Pancreas (tissue), 10 donors: ENCODE measurements around the gene CEP95. TPM values are rescaled to one million over a fixed set of nuclear protein-coding genes. Genes with fewer than 3 reads are reported as not detected.

ENCODE experiments used
- ATAC-seq, 4 donors: fragments of 200-7000 bp; cut with Tn5 transposase; one replicate each; pipeline versions ENCODE4 v1.8.0 to v1.9.1; 2020; ENCODE audit warnings: mild to moderate bottlenecking in 4 of 4, moderate library complexity in 4 of 4
- DNase-seq, 6 donors: peaks; one replicate each; pipeline ENCODE4 v3.0.0-alpha.2; 2020
- FAIRE-seq: peaks from 2 replicates; lab custom pipeline; 2012; peaks lifted over from hg19 to GRCh38; lab: Jason Lieb, UNC
- H3K27ac ChIP-seq, 4 donors: fragments of 200-600 bp; sonication (generic); 1 replicate in 3 of 4; 2 replicates in 1 of 4; pipeline versions ENCODE4 v1.5.0 to v1.8.0; 2020
- H3K27me3 ChIP-seq, 4 donors: fragments of 200-600 bp; one replicate each; pipeline ENCODE4 v1.8.0; 2021
- H3K36me3 ChIP-seq, 3 donors: fragments of 200-600 bp; sonication (generic) in 1 of 3; one replicate each; pipeline versions ENCODE4 v1.5.0 to v1.8.0; 2020 to 2021
- H3K4me1 ChIP-seq, 3 donors: fragments of 200-600 bp; one replicate each; pipeline ENCODE4 v1.8.0; 2021
- H3K4me3 ChIP-seq, 4 donors: fragments of 200-600 bp; sonication (generic) in 2 of 4; one replicate each; pipeline versions ENCODE4 v1.5.0 to v1.8.0; 2020 to 2021
- H3K9me3 ChIP-seq, 4 donors: fragments of 200-600 bp; one replicate each; pipeline ENCODE4 v1.8.0; 2021
- CTCF ChIP-seq, 4 donors: fragments of 200-600 bp; sonication (generic) in 3 of 4; IDR thresholded peaks; one replicate each; pipeline versions ENCODE4 v1.5.0 to v1.8.0; 2021; ENCODE audit warnings: antibody characterized with exemption in 4 of 4
- WGBS, 2 donors: extraction: QIAGEN DNeasy Blood & Tissue Kit; methylation state at CpG; one replicate each; pipeline ENCODE4 v1.1.7; 2013; 5-methylcytosine and 5-hydroxymethylcytosine counted together
- intact Hi-C, 3 donors: fragments of 100-400 bp; cut with DNase I; formaldehyde crosslinking; loops; one replicate each; pipeline versions ENCODE4 v1.11.1 to v1.14.2; 2022
- polyA plus RNA-seq, 2 donors: library from polyadenylated mRNA; stranded (reverse); fragments of 200-250 nt; gene quantifications; one replicate each; pipeline ENCODE4 v1.2.3, GENCODE V29; 2013
- total RNA-seq, 6 donors: library from RNA; stranded (reverse); fragmentation: NEBNext Ultra II Directional in 4 of 6; extraction: Animal tissue kit (Norgen Biotek cat#: 25700) in 4 of 6; gene quantifications; one replicate each; pipeline versions ENCODE4 v1.2.1 to v1.2.4, GENCODE V29; 2021 to 2023
- donor health status: healthy with polysubstance abuse.
- donor health status: DM: no; HTN: no; CAD: no; lungs with moderate emphysema.
- donor health status: DM: no; HTN: no; CAD: no.
- donor health status: control.
- donor health status: control.
- donor health status: Bipolar disorder and iron deficiency.
- donor health status: DM: yes; HTN: yes; CAD: no.
- donor health status: DM: no; HTN: no; CAD: no.
- donor health status: DM: no; HTN: no; CAD: no.
- donor health status: DM: yes; HTN: yes; CAD: no.

The CEP95 gene
- total and polyA plus RNA-seq, 8 donors = 10.0 to 80.8 (median 21.7) TPM

DNA sequence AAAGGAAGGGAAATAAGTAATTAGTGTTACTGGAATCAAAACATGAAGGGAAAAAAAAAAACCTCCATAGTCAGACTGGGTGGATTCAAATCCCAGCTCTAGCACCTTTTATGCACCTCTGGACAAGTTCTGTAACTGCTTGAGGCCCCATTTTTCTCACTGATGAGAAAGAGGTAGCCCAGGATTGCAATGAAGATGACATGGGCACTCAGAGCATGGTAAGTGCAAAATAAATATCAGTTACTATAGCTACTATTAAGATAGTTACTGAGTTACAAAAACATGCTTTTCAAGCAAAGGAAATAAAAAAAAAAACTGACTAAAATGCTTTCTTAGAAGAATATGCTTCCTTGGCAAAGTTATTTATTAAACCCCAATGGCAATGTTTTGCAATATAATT, 58.8 kb downstream of the CEP95 start:
- Histone ChIP-seq H3K9me3 (no peaks in the 10 kb centered on the region), H3K36me3 (peaks cover 0 to 19% (median 11%) of the 10 kb centered on the region in 3 donors), H3K27ac (no peak overlapping the region), H3K4me1 (peaks cover 0 to 8% (median 6%) of the 10 kb centered on the region in 3 donors), H3K27me3 (no peaks in the 10 kb centered on the region), H3K4me3 (no peak overlapping the region)
- ATAC-seq (peak in 2 of 4 donors; percentile 58 to 60), FAIRE-seq (no peak), DNase-seq (no peak)
- intact Hi-C loops = no loop called here
- no peak for TF ChIP-seq CTCF (IDR thresholded peaks at IDR 0.05)

DNA sequence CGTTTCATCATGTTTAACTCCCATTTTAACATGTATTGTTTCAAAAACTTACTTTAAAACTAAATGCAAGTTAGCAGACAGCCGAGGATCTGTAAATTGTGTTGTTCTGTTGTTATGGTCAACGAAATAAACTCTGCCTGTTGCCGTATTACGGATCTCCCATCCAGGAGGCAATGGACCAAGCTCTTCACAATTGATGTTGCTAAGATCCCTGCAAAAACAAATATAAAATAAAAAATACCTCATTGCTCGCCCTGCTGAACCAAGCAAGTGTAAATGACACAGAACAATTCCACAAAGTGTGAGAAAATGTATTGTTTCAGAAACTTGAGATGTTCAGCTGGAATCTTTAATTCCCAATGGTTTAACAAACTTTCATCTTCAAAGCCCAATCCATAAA, 65.0 kb downstream of the CEP95 start:
- FAIRE-seq (no peak), DNase-seq (no peak), ATAC-seq (no peak)
- peaks cover 0 to 10% (median 3%) of the 10 kb centered on the region in 3 donors for H3K36me3 ChIP-seq
- 92 to 93% methylated on average over 6 of the region's 6 CpGs for WGBS, 2 donors
- intact Hi-C loops = no loop called here
- no peak overlapping the region for H3K27ac ChIP-seq
- H3K4me1 ChIP-seq = no peaks in the 10 kb centered on the region
- H3K4me3 ChIP-seq = no peak overlapping the region
- no peaks in the 10 kb centered on the region for H3K27me3 ChIP-seq
- TF ChIP-seq CTCF (IDR thresholded peaks at IDR 0.05) = no peak
- H3K9me3 ChIP-seq = no peaks in the 10 kb centered on the region

DNA sequence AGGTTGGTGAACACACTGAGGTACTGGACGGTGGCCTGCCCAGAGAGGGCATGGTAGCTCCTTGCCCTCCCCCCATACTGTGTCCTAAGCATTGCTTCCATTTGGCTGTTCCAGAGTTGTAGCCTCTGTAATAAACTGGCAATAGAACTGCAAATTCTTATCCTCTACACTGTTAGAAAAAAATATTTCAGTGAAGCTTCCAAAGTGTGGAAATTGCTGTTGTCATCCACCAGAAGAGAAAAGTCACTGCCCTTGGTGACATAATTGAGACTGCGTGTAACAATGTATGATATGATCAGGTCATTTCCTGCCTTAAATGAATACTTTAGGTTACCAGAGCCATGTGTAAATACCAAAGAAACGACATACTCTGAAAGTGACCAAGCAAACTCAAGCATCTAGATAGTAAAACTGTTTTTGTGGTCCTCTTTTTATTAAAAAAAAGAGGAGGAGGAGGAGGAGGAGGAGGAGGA, 65.9 kb downstream of the CEP95 start:
- no peak for TF ChIP-seq CTCF (IDR thresholded peaks at IDR 0.05)
- H3K27me3 ChIP-seq = no peaks in the 10 kb centered on the region
- FAIRE-seq = no peak
- intact Hi-C loops = no loop called here
- ATAC-seq = no peak
- peaks cover 0 to 10% (median 3%) of the 10 kb centered on the region in 3 donors for H3K36me3 ChIP-seq
- H3K4me1 ChIP-seq = no peaks in the 10 kb centered on the region
- no peak for DNase-seq
- no peaks in the 10 kb centered on the region for H3K9me3 ChIP-seq
- H3K27ac ChIP-seq = no peak overlapping the region
- no peak overlapping the region for H3K4me3 ChIP-seq
- WGBS, 2 donors = 68 to 82% methylated on average over 3 of the region's 3 CpGs

- ATAC-seq (no peak), DNase-seq (no peak), FAIRE-seq (no peak)
- H3K27ac ChIP-seq = no peak overlapping the region
- no peaks in the 10 kb centered on the region for H3K9me3 ChIP-seq
- peaks cover 0 to 10% (median 3%) of the 10 kb centered on the region in 3 donors for H3K36me3 ChIP-seq
- TF ChIP-seq CTCF (IDR thresholded peaks at IDR 0.05) = no peak
- intact Hi-C loops = no loop called here
- H3K27me3 ChIP-seq = no peaks in the 10 kb centered on the region
- no peaks in the 10 kb centered on the region for H3K4me1 ChIP-seq
- no peak overlapping the region for H3K4me3 ChIP-seq
These were observed 66.4 kb downstream of the CEP95 start for GRCh38 chr17:64573214-64573613.

GRCh38 chr17:64574646-64575045, 67.9 kb downstream of the CEP95 start:
- no peak for DNase-seq
- Histone ChIP-seq H3K4me1 (no peaks in the 10 kb centered on the region), H3K4me3 (no peak overlapping the region), H3K9me3 (no peaks in the 10 kb centered on the region), H3K27ac (no peak overlapping the region), H3K36me3 (peaks cover 0 to 9% (median 0%) of the 10 kb centered on the region in 3 donors), H3K27me3 (no peaks in the 10 kb centered on the region)
- 89 to 100% methylated on average over 1 of the region's 1 CpG for WGBS, 2 donors
- intact Hi-C loops = no loop called here
- no peak for FAIRE-seq
- ATAC-seq = no peak
- TF ChIP-seq CTCF (IDR thresholded peaks at IDR 0.05) = no peak
